Esophagus muscularis mucosa (tissue), 4 donors: ENCODE results near the gene ASF1A. TPM values are rescaled to one million over a fixed set of nuclear protein-coding genes. Genes with fewer than 3 reads are reported as not detected.

Experiments used
- DNase-seq: peaks from one replicate; pipeline ENCODE4 v3.0.0-alpha.2; 2017; ENCODE audit errors: extremely low spot score
- H3K27ac ChIP-seq, 4 donors: fragments of 200-600 bp; sonication (generic); replicated peaks in 1 of 4; 1 replicate in 3 of 4; 2 replicates in 1 of 4; pipeline ENCODE4 v1.5.1; 2016 to 2019; ENCODE audit warnings: mild to moderate bottlenecking in 1 of 4
- H3K27me3 ChIP-seq, 4 donors: fragments of 200-600 bp; sonication (generic); one replicate each; pipeline versions ENCODE4 v1.5.1 to v1.6.0; 2016 to 2019
- H3K36me3 ChIP-seq, 4 donors: fragments of 200-600 bp; sonication (generic); one replicate each; pipeline ENCODE4 v1.5.1; 2016 to 2019
- H3K4me1 ChIP-seq, 4 donors: fragments of 200-600 bp; sonication (generic); one replicate each; pipeline ENCODE4 v1.5.1; 2016 to 2019
- H3K4me3 ChIP-seq, 4 donors: fragments of 200-600 bp; sonication (generic); 1 replicate in 2 of 4; 2 replicates in 2 of 4; pipeline ENCODE4 v1.5.1; 2016 to 2019; ENCODE audit warnings: mild to moderate bottlenecking in 4 of 4, moderate library complexity in 1 of 4
- H3K9me3 ChIP-seq, 4 donors: fragments of 200-600 bp; sonication (generic); 1 replicate in 3 of 4; 2 replicates in 1 of 4; pipeline ENCODE4 v1.5.1; 2016 to 2019
- CTCF ChIP-seq, 3 experiments: fragments of 200-600 bp in 2 of 3; fragments of 450-650 bp in 1 of 3; sonication (generic) in 2 of 3; IDR thresholded peaks; one replicate each; pipeline ENCODE4 v1.5.1; 2017 to 2019; ENCODE audit warnings: antibody characterized with exemption in 3 of 3, mild to moderate bottlenecking in 2 of 3, moderate library complexity in 1 of 3
- EP300 ChIP-seq: sonication (generic); formaldehyde crosslinking; IDR thresholded peaks from one replicate; pipeline ENCODE4 v1.6.1; 2017; ENCODE audit warnings: antibody characterized with exemption
- POLR2A ChIP-seq: fragments of 450-650 bp; IDR thresholded peaks from one replicate; pipeline ENCODE4 v1.6.1; 2017; ENCODE audit warnings: antibody characterized with exemption, moderate library complexity, mild to moderate bottlenecking, low read depth
- POLR2AphosphoS5 ChIP-seq, 2 donors: sonication (generic); formaldehyde crosslinking; IDR thresholded peaks; one replicate each; pipeline ENCODE4 v1.6.1; 2017; ENCODE audit warnings: antibody characterized with exemption in 2 of 2
- WGBS: methylation state at CpG from one replicate; pipeline ENCODE4 v1.1.5; 2018; 5-methylcytosine and 5-hydroxymethylcytosine counted together
- intact Hi-C: fragments of 100-400 bp; cut with DNase I; formaldehyde crosslinking; loops from one replicate; pipeline ENCODE4 v1.15.1; 2023
- total RNA-seq, 4 donors: library from RNA; depleted of rRNA; stranded (reverse); fragments of >200 nt; gene quantifications; one replicate each; pipeline versions ENCODE4 v1.1.0 to v1.2.1, GENCODE V29; 2016

The ASF1A gene
- total RNA-seq, 4 donors from 2014 or later = 6.6 to 13.7 (median 10.9) TPM

- TF ChIP-seq CTCF (IDR thresholded peaks at IDR 0.05) (no peak), POLR2AphosphoS5 (IDR thresholded peaks at IDR 0.05) (no peak), EP300 (no peak), POLR2A (no peak)
- intact Hi-C loops = loop anchor here (10.0 kb wide), 1 partner anchor 236 kb away; the partner anchor contains the start of gene CEP85L
- 84% methylated on average over 5 of the region's 5 CpGs for WGBS
- peaks cover 0 to 7% (median 0%) of the 10 kb centered on the region in 4 donors for H3K27me3 ChIP-seq
- peaks cover 13 to 33% (median 27%) of the 10 kb centered on the region in 4 donors for H3K4me1 ChIP-seq
- DNase-seq = no peak
- H3K9me3 ChIP-seq = no peaks in the 10 kb centered on the region
- no peaks in the 10 kb centered on the region for H3K36me3 ChIP-seq
- peak overlapping the region in 1 of 4 donors; percentile 98 for H3K27ac ChIP-seq
- H3K4me3 ChIP-seq = no peak overlapping the region
Observed at GRCh38 chr6:118890997-118891790, 2.8 kb upstream of the ASF1A start.

GRCh38 chr6:118892355-118892991, 1.5 kb upstream of the ASF1A start:
- intact Hi-C loops = loop anchor here (10.0 kb wide), 1 partner anchor 238 kb away; the partner anchor contains the start of gene CEP85L
- Histone ChIP-seq H3K4me3 (peak overlapping the region; percentile 88 to 97 (median 95)), H3K9me3 (no peaks in the 10 kb centered on the region), H3K27me3 (peaks cover 0 to 7% (median 0%) of the 10 kb centered on the region in 4 donors), H3K36me3 (no peaks in the 10 kb centered on the region), H3K4me1 (peaks cover 25 to 45% (median 36%) of the 10 kb centered on the region in 4 donors), H3K27ac (peak overlapping the region; percentile 93 to 98 (median 97))
- WGBS = 32% methylated on average over 6 of the region's 6 CpGs
- TF ChIP-seq POLR2A = no peak
- no peak for TF ChIP-seq CTCF (IDR thresholded peaks at IDR 0.05)
- no peak for TF ChIP-seq POLR2AphosphoS5 (IDR thresholded peaks at IDR 0.05)
- TF ChIP-seq EP300 = no peak
- no peak for DNase-seq

GRCh38 chr6:118893064-118893806, 717 bp upstream of the ASF1A start:
- H3K4me3 ChIP-seq = peak overlapping the region; percentile 88 to 97 (median 95)
- peaks cover 27 to 49% (median 39%) of the 10 kb centered on the region in 4 donors for H3K4me1 ChIP-seq
- peak overlapping the region; percentile 93 to 98 (median 97) for H3K27ac ChIP-seq
- TF ChIP-seq CTCF (IDR thresholded peaks at IDR 0.05) = no peak
- TF ChIP-seq EP300 = no peak
- TF ChIP-seq POLR2A = no peak
- no peak for TF ChIP-seq POLR2AphosphoS5 (IDR thresholded peaks at IDR 0.05)
- 2% methylated on average over 18 of the region's 18 CpGs for WGBS
- H3K9me3 ChIP-seq = no peaks in the 10 kb centered on the region
- DNase-seq = no peak
- H3K36me3 ChIP-seq = no peaks in the 10 kb centered on the region
- peaks cover 0 to 7% (median 0%) of the 10 kb centered on the region in 4 donors for H3K27me3 ChIP-seq
- intact Hi-C loops = loop anchor here (10.0 kb wide), 1 partner anchor 238 kb away; the partner anchor contains the start of gene CEP85L

DNA sequence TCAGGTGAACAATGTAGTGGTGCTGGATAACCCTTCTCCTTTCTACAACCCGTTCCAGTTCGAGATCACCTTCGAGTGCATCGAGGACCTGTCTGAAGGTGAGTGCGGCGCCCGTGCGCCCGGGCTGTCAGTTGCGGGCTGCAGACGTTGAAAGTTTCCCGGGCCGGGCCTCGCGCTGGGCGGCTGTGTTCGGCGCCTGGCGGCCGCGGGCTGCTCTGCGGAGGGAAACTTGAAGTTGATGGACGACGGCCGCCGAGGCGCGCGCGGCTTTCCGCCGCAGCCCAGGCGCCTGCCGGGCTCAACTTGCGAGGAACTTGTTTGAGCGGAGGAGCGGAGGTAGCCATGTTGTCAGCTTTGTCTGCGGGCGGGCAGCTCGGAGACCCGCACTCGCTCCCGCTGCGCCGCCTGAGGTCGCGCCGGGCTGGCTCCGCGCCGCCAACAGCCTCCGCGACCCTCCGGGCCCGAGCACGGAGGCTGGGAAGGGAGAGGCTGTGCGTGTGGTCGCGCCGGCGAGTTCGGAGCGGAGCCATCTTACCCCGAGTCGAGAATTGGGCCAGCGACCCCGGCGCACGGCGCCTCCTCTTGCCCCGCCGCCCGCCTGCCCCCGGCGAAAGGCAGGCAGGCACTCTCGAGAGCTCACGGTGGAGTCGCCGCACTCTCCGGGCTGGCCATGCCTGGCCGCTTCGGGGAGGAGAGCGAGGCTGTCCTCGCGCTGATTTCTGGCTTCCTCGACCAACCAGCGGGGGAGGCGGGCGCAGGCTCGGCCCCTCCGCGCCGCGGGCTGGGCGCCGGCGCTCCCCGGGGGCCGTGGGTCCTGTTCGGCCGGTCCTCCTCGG, 691 bp downstream of the ASF1A start:
- Histone ChIP-seq H3K36me3 (no peaks in the 10 kb centered on the region), H3K9me3 (no peaks in the 10 kb centered on the region), H3K27me3 (peaks cover 0 to 7% (median 0%) of the 10 kb centered on the region in 4 donors), H3K4me1 (peaks cover 35 to 49% (median 46%) of the 10 kb centered on the region in 4 donors), H3K27ac (peak overlapping the region; percentile 93 to 98 (median 97)), H3K4me3 (peak overlapping the region; percentile 88 to 97 (median 95))
- TF ChIP-seq CTCF (IDR thresholded peaks at IDR 0.05) (peak in 2 of 3 experiments; percentile 8 to 31), POLR2AphosphoS5 (IDR thresholded peaks at IDR 0.05) (peak; percentile 56 to 69), POLR2A (no peak)
- no peak for DNase-seq
- intact Hi-C loops = loop anchor here (2.0 to 10.0 kb wide), 2 partner anchors 40 to 240 kb away; partner anchors contain the start of genes CEP85L and MCM9
- WGBS = under 1% methylated on average over 65 of the region's 102 CpGs
